HAP-1 (cell line): ENCODE data around the gene RNF138.

Experiments used
- DNase-seq, 2 experiments: peaks; one replicate each; pipeline ENCODE4 v3.0.0-alpha.2; 2016 to 2020; ENCODE audit warnings: low spot score in 2 of 2
- H3K27me3 ChIP-seq: fragments of 250-450 bp; sonication (Bioruptor Pico); 2 replicates; pipeline ENCODE4 v1.5.1; 2020; ENCODE audit warnings: low read depth, mild to moderate bottlenecking, moderate library complexity
- H3K36me3 ChIP-seq: fragments of 250-450 bp; sonication (Bioruptor Pico); replicated peaks from 2 replicates; pipeline ENCODE4 v1.5.1; 2020; ENCODE audit warnings: mild to moderate bottlenecking
- H3K4me1 ChIP-seq: fragments of 250-450 bp; sonication (Bioruptor Pico); 2 replicates; pipeline ENCODE4 v1.5.1; 2020; ENCODE audit warnings: mild to moderate bottlenecking
- H3K4me3 ChIP-seq: fragments of 250-450 bp; sonication (Bioruptor Pico); 2 replicates; pipeline ENCODE4 v1.5.1; 2020; ENCODE audit warnings: mild to moderate bottlenecking, moderate library complexity
- H3K9me3 ChIP-seq: fragments of 250-450 bp; sonication (Bioruptor Pico); 2 replicates; pipeline ENCODE4 v1.5.1; 2020; ENCODE audit warnings: mild to moderate bottlenecking, moderate library complexity
- in situ Hi-C: fragments of 300-500 bp; cut with MboI; formaldehyde crosslinking; loops from 3 replicates; pipeline ENCODE4 v1.14.3; 2020; ENCODE audit warnings: low sequenced_read_pairs, inconsistent platforms, mixed read lengths

Gene RNF138, protein sequence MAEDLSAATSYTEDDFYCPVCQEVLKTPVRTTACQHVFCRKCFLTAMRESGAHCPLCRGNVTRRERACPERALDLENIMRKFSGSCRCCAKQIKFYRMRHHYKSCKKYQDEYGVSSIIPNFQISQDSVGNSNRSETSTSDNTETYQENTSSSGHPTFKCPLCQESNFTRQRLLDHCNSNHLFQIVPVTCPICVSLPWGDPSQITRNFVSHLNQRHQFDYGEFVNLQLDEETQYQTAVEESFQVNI

DNA sequence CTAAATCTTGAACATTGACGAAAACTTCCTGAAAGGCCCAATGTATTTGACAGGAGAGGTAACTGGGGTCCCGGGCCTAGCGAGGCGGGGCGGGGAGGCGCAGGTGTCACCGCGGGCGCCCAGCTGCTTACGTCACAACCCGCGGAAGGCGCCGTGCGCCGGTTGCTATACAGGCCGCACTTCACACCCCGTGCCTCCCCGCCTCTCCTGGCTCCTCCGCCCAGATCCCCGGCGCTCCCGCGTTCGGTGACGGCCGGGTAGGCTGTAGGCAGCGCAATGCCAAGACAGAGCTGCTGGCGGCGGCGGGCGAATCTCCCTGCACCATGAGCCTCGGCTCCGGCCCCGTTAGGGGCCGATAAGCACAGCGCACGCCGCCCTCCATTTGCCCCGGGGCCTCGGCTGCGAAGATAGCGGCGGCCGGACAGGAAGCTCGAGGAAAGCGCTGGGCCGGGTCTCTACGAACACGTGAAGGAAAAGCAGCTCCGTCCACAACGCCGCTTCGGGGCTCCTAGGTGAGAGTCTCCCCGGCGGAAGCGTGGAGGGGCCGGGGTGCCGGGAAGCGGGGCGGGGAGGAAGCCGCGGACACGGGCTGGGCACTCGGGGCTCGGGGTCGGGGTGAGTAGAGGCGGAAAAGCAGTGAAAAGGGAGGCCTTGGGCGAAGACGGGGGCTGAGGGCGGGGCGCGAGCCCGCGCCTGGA, at the start of gene RNF138:
TSS of gene RNF138 (plus strand) at position 151 of the 698 bp plus-strand sequence. CDS start 903 bp downstream, outside the sequence.
- peaks cover 5% of the 10 kb centered on the region for H3K36me3 ChIP-seq
- H3K4me3 ChIP-seq, result peak within 1 kb of the TSS; percentile 71
- H3K4me1 ChIP-seq, result peaks cover 28% of the 10 kb centered on the region
- no peaks in the 10 kb centered on the region for H3K9me3 ChIP-seq
- in situ Hi-C loops, result no loop called here
- no peaks in the 10 kb centered on the region for H3K27me3 ChIP-seq
- DNase-seq, result peak; percentile 62 to 87

DNA sequence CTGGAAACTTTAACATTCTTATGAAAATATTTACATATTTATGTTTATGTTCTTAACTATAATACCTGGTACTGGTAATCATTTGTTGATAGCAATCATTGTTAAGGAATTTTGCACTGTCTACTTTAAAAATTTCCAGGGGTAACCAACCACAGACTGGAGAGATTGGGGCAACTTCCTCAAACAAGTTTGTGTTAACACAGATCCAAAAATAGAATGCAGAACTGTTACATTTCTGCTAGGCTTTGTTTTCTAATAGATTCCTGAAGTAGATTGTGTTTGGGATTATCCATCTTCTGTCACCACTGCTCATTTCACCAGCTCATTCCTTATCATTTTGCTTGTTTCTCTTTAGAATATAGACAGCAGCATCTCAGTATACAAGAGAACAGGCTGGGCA, 49.3 kb upstream of the RNF138 start:
- Histone ChIP-seq H3K36me3 (no peaks in the 10 kb centered on the region), H3K9me3 (no peaks in the 10 kb centered on the region), H3K4me3 (no peak overlapping the region), H3K27me3 (no peaks in the 10 kb centered on the region), H3K4me1 (no peaks in the 10 kb centered on the region)
- no peak for DNase-seq
- in situ Hi-C loops, result no loop called here

DNA sequence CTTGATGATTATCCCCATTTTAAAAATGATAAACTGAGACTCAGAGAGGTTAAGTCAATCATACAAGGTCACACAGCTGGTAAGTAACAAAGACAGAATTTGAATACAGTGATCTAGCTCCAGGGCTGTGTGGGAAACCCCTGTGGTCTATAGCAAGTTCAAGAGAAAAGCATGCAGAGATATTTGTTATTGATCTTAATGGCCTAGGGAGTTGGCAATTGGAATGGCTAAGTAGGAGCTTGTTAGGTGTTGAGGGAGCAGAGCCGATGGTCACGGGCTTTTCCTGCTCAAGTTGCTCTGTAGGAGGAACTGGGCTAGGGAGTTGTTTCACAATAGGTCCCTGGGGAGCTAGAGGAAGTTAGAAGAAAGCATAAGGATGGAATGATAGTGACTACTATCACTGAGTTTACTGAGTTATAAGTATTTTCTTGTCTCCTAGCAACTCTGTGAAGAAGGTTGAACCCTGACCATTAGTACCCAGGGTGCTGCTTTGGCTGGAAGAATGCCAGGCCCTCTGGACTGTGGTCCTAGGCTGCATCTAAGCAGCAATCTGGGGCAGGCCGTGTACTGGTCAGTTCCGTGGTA, 43.1 kb upstream of the RNF138 start:
- H3K36me3 ChIP-seq, result no peaks in the 10 kb centered on the region
- no peaks in the 10 kb centered on the region for H3K9me3 ChIP-seq
- no peaks in the 10 kb centered on the region for H3K27me3 ChIP-seq
- H3K4me3 ChIP-seq, result no peak overlapping the region
- in situ Hi-C loops, result no loop called here
- DNase-seq, result no peak
- H3K4me1 ChIP-seq, result no peaks in the 10 kb centered on the region

DNA sequence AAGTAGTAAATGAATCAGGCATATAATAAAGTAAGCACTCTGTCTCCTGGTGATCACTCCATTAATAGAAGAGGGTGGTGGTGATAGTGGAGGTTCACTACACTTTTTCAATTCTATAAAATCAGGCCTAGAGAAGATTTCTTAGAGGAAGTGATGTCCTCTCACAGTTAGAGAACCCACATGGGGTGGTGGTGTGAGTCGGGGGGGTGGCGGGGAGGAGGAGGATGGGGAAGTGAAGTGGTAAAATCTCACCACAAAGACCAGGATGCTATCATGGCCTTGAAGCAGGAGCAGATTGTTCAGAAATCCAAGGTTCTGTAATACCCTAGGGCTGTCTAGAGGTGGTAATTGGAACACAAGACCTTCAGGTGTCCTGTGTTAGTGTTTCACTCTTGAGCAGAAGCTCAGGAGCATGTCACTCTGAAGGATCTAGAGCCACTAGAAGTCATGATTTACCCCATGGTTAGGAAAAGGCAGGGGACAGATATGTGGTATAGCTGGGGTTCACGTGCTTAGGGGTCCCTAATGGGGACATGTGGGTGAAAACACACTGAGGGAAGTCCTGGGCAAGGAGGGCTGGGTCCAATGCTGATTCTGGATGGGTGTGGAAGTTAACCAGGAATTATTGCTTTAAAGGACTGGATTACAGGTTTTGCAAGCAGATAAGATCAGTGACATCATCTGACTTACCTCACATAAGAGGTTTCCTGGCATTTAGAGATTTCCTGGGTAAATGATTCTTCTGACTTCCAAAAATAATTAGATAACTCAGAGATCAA, 42.1 kb upstream of the RNF138 start:
- in situ Hi-C loops, result no loop called here
- no peak for DNase-seq
- H3K9me3 ChIP-seq, result no peaks in the 10 kb centered on the region
- H3K4me3 ChIP-seq, result no peak overlapping the region
- no peaks in the 10 kb centered on the region for H3K4me1 ChIP-seq
- no peaks in the 10 kb centered on the region for H3K27me3 ChIP-seq
- no peaks in the 10 kb centered on the region for H3K36me3 ChIP-seq

DNA sequence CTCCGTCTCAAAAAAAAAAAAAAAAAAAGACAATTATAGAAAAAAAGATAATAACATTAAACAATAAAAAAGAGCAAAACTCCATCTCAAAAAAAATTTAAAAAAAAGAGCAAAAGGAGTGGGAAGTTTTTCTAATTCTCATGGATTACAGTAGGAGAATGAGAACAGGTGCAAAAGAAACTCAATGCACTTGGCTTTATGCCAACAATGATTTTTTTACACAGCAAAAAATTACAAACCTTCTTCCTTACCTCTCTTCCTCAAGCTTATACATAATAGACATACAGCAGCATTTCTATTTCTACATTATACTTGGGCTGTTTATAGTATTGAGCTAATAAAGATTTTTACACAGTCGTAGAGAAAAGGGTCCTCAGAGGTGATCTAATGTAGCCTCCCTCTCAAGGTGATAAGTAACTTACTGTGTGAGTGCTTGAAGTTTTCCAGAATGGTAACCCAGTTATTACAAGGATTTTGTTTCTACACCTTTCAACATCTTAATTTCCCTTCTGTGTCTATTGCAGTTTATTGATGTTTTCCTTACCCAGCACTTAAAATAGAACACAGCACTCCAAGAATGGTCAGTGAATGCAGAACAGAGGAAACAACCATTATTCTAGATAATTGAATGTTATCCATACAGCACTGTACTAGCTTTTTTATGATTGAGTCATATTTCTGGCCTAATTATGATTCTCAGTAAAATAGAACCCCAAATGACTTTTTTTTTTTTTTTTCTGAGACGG, 34.9 kb upstream of the RNF138 start:
- in situ Hi-C loops, result no loop called here
- Histone ChIP-seq H3K4me3 (no peak overlapping the region), H3K9me3 (no peaks in the 10 kb centered on the region), H3K4me1 (peaks cover 11% of the 10 kb centered on the region), H3K36me3 (no peaks in the 10 kb centered on the region), H3K27me3 (no peaks in the 10 kb centered on the region)
- DNase-seq, result no peak

DNA sequence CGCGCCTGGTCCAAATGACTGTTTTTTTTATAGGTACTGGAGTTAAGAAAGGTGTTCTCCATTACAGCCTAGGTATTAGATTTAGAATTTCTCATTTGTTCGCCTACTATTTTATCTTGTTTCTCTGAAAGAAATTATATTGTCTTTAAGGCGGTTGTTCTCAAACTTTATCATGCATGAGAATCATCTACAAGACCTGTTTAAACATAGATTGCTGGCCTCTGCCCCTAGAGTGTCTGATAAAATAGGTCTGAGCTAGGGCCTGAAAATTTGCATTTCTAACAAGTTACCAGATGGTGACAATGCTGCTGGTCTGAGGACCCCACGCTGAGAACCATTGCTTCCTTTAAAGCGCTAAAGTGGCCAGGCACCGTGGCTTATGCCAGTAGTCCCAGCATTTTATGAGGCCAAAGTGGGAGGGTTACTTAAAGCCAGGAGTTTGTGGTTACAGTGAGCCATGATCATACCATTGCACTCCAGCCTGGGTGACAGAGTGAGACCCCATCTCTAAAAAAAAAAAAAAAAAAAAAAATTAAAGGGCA, 34.0 kb upstream of the RNF138 start:
- in situ Hi-C loops, result no loop called here
- H3K4me3 ChIP-seq, result no peak overlapping the region

DNA sequence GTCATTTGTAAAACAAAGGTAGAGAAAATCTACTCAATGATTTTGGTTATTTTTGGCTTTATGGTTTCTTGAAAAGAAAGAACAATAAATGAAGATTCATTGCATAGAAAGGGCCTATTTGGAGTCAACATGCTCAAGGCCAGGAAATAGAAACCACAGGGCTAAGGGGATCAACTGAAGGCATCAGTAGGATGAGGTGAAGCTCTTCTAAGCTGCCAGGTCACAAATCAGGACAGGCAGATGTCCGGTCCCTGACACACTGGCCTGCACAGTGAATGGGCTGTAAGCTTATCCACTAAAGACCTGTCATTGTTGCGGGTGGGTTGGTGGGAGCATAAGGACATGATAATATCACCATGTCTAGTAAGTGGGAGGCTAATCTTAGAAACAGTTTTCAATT, 31.6 kb upstream of the RNF138 start:
- no peak for DNase-seq
- in situ Hi-C loops, result no loop called here
- Histone ChIP-seq H3K9me3 (no peaks in the 10 kb centered on the region), H3K4me3 (no peak overlapping the region), H3K27me3 (no peaks in the 10 kb centered on the region), H3K36me3 (no peaks in the 10 kb centered on the region), H3K4me1 (peaks cover 11% of the 10 kb centered on the region)

More for the DNA sequence above, 34.0 kb upstream of the RNF138 start:
- peak in 1 of 2 experiments; percentile 13 for DNase-seq
- H3K36me3 ChIP-seq, result no peaks in the 10 kb centered on the region
- no peaks in the 10 kb centered on the region for H3K27me3 ChIP-seq
- peaks cover 11% of the 10 kb centered on the region for H3K4me1 ChIP-seq
- H3K9me3 ChIP-seq, result no peaks in the 10 kb centered on the region

DNA sequence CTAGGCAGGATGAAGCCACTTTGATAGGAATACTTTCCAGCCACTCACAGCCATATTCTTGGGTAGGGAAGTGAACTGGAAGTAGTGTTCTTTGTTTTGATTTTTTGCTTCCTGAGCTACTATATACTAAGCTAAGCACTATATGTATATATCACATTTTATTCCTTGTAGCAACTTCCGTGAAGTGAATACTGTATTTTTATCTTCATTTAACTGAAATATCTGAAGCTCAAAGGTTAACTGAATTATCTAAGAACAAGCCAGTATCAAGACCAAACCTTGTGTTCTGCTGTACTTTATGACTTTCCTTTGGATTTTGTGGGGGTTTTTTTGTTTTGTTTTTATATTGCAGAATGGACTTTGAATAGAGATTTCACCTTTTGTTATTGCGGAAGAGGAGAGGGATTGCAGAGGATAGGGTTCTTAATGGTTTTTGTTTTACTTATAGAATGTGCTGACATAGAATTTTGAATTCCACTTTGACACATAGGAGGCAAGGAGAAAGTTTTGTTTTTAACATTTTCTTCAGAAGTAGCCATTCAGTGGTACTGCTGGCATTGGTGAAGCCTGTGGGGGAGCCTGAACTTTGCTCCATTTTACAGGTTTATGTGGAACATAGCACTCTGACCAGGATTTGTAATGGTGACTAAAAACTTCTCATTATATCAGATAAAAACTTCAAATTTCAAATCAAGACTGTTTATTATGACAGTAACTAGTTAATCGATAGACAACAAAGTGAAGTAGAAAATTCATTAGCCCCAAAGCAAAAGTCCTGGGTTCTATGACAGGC, 24.1 kb upstream of the RNF138 start:
- Histone ChIP-seq H3K36me3 (no peaks in the 10 kb centered on the region), H3K4me3 (no peak overlapping the region), H3K4me1 (no peaks in the 10 kb centered on the region), H3K27me3 (no peaks in the 10 kb centered on the region), H3K9me3 (no peaks in the 10 kb centered on the region)
- in situ Hi-C loops, result no loop called here
- DNase-seq, result no peak

DNA sequence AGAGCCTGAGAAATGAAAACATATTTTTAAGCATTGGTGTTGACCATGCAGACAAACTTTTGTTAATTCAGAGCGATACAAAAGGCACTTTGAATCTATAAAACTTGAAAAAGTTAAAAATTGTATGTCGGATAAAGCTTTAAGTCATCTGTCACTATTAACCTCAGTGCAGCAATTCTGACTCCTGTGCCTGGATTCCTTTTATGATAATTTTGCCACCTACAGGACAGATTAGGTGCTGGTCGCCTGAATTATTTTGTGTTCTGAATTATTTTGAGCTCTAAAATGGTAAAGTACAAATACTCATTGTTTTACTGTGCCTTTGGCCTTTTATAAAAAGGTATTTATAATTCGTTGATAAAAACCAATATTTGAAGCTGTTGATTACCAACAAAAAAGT, 19.4 kb upstream of the RNF138 start:
- no peaks in the 10 kb centered on the region for H3K27me3 ChIP-seq
- no peak for DNase-seq
- in situ Hi-C loops, result no loop called here
- no peak overlapping the region for H3K4me3 ChIP-seq
- H3K36me3 ChIP-seq, result no peaks in the 10 kb centered on the region
- no peaks in the 10 kb centered on the region for H3K9me3 ChIP-seq
- no peaks in the 10 kb centered on the region for H3K4me1 ChIP-seq

DNA sequence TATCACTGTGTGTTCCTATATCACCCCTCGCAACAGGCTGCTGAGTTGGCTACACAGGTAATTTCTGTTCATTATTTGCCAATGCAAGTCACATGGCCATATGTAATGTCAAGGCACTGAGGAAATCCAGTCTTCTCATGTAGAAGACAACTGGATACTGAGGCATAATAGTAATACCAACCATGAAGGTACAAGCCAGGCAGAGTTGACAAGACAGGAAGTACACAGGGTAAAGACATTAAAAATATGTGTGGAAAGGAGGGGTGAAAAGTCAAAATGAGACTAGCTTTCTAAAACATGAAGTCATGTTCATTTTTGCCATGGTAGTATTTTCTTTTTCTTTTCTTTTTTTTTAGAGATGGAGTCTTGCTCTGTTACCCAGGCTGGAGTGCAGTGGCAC, 17.5 kb upstream of the RNF138 start:
- Histone ChIP-seq H3K4me3 (no peak overlapping the region), H3K4me1 (peaks cover 7% of the 10 kb centered on the region), H3K27me3 (no peaks in the 10 kb centered on the region), H3K36me3 (no peaks in the 10 kb centered on the region), H3K9me3 (no peaks in the 10 kb centered on the region)
- no peak for DNase-seq
- in situ Hi-C loops, result no loop called here

DNA sequence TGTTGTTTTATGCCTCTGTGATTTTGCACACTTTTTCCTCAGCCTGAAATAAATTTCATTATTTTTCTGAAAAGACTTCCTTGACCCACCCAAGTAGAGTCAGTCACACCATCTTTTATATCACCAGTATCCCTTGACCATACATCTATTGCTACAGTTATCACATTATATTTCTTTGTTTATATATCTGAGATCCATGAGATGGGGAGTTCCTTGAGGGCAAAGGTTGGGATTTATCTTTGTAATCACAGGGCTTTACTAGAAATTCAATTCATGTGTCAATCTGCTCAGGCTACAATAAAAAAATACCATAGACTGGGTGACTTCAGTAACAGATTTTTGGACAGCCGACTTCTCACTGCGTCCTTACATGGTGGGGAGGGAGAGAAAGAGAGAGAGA, 12.8 kb upstream of the RNF138 start:
- Histone ChIP-seq H3K36me3 (no peaks in the 10 kb centered on the region), H3K4me3 (no peak overlapping the region), H3K4me1 (peaks cover 13% of the 10 kb centered on the region), H3K27me3 (no peaks in the 10 kb centered on the region), H3K9me3 (no peaks in the 10 kb centered on the region)
- in situ Hi-C loops, result no loop called here
- DNase-seq, result no peak

DNA sequence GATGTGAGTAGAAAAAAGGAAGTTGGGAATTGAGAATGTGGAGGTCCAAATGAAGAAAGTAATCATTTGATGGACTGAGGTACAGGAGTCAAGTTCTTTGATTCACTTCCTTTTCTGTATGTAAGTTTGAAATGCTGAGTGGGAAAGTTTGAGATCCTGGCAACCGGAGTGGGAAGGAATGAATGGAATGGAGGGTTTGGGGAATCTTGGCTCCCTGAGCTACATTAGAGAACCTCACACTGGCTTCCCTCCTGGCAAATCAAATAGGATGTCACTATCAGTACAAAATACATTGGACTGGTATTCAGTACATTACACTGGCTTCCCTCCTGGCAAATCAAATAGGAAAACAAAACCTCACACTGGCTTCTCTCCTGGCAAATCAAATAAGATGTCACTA, 9.8 kb upstream of the RNF138 start:
- in situ Hi-C loops, result no loop called here
- H3K4me3 ChIP-seq, result no peak overlapping the region
- H3K36me3 ChIP-seq, result no peaks in the 10 kb centered on the region
- no peak for DNase-seq
- no peaks in the 10 kb centered on the region for H3K9me3 ChIP-seq
- H3K4me1 ChIP-seq, result peaks cover 13% of the 10 kb centered on the region
- H3K27me3 ChIP-seq, result no peaks in the 10 kb centered on the region
